Stimulated activated CD4-positive, alpha-beta T cell treated with anti-CD3 and anti-CD28 coated beads, Interleukin-1b, Interleukin-23, amount 100 ng/mL, for 48 hours (primary cell): Measurements from ENCODE around the gene CTDP1.
"Not testable (repeated sequence)": the region's sequence is repeated elsewhere in the genome, so short reads cannot be mapped to it uniquely, and the experiment has no call there.

Source experiments
- DNase-seq: peaks from one replicate; pipeline ENCODE4 v3.0.0-alpha.2; 2020

CTDP1 gene

GRCh38 chr18:79704631-79705030 lies 25.0 kb downstream of the CTDP1 start:
- no peak for DNase-seq

GRCh38 chr18:79705272-79705671 lies 25.7 kb downstream of the CTDP1 start:
- DNase-seq: no peak

GRCh38 chr18:79706006-79706405 lies 26.4 kb downstream of the CTDP1 start:
- DNase-seq: no peak

- no peak for DNase-seq
These were observed 27.1 kb downstream of the CTDP1 start for GRCh38 chr18:79706658-79707057.

GRCh38 chr18:79707239-79707638 lies 27.6 kb downstream of the CTDP1 start:
- no peak for DNase-seq

GRCh38 chr18:79707671-79708070 lies 28.1 kb downstream of the CTDP1 start:
- no peak for DNase-seq

GRCh38 chr18:79708412-79708811 lies 28.8 kb downstream of the CTDP1 start:
- no peak for DNase-seq

- DNase-seq: no peak
These were observed 32.7 kb downstream of the CTDP1 start for GRCh38 chr18:79712206-79712857.

GRCh38 chr18:79713341-79713740 lies 33.7 kb downstream of the CTDP1 start:
- no peak for DNase-seq

GRCh38 chr18:79714531-79715240 lies 35.1 kb downstream of the CTDP1 start:
- no peak for DNase-seq

GRCh38 chr18:79715280-79715679 lies 35.7 kb downstream of the CTDP1 start:
- no peak for DNase-seq

- no peak for DNase-seq
These were observed 37.5 kb downstream of the CTDP1 start for GRCh38 chr18:79717059-79717458.

GRCh38 chr18:79717555-79718074 lies 38.0 kb downstream of the CTDP1 start:
- no peak for DNase-seq

- no peak for DNase-seq
These were observed 38.5 kb downstream of the CTDP1 start for GRCh38 chr18:79718126-79718525.

GRCh38 chr18:79718878-79719477 lies 39.4 kb downstream of the CTDP1 start:
- no peak for DNase-seq

GRCh38 chr18:79719478-79720358 lies 40.1 kb downstream of the CTDP1 start:
- DNase-seq: not testable (repeated sequence)

- DNase-seq: peak; percentile 13
These were observed 40.7 kb downstream of the CTDP1 start for GRCh38 chr18:79720359-79720733.

- DNase-seq: no peak
These were observed 43.4 kb downstream of the CTDP1 start for GRCh38 chr18:79723036-79723435.

GRCh38 chr18:79723628-79724027 lies 44.0 kb downstream of the CTDP1 start:
- no peak for DNase-seq

- no peak for DNase-seq
These were observed 44.9 kb downstream of the CTDP1 start for GRCh38 chr18:79724299-79725080.

GRCh38 chr18:79725486-79725885 lies 45.9 kb downstream of the CTDP1 start:
- DNase-seq: no peak

GRCh38 chr18:79726721-79727120 lies 47.1 kb downstream of the CTDP1 start:
- DNase-seq: no peak
